B cell (primary cell): Measurements from ENCODE around the gene ABCC1. TPM values are rescaled to one million over a fixed set of nuclear protein-coding genes. Genes with fewer than 3 reads are reported as not detected.

Experiments used
- ATAC-seq: fragments of 200-7000 bp; cut with Tn5 transposase; one replicate; pipeline ENCODE4 v1.10.0; 2021; ENCODE audit warnings: low read depth, mild to moderate bottlenecking, moderate number of reproducible peaks, moderate library complexity
- CTCF ChIA-PET: fragments of 350-600 bp; sonication (Branson Sonifier 250); formaldehyde crosslinking; loops from one replicate; lab custom pipeline; 2021; ENCODE audit warnings: antibody characterized with exemption, inconsistent platforms; lab: Charles Lee
- POLR2A ChIA-PET: fragments of 350-600 bp; sonication (Branson Sonifier 250); formaldehyde crosslinking; loops from one replicate; lab custom pipeline; 2021; ENCODE audit warnings: antibody characterized with exemption; lab: Charles Lee
- DNase-seq: peaks from one replicate; pipeline ENCODE4 v3.0.0; 2013
- H2AFZ ChIP-seq: 2 replicates; pipeline ENCODE4 v1.6.1; 2012; ENCODE audit warnings: mild to moderate bottlenecking, low read depth, low read length; ENCODE audit not compliant: insufficient read depth, poor library complexity, severe bottlenecking
- H3K27ac ChIP-seq, 2 donors: 1 replicate in 1 of 2; 2 replicates in 1 of 2; pipeline ENCODE4 v1.5.1; 2012 to 2013; ENCODE audit warnings: low read length in 2 of 2, mild to moderate bottlenecking in 2 of 2, moderate library complexity in 1 of 2
- H3K27me3 ChIP-seq, 4 experiments: fragments of 200-600 bp in 1 of 4; sonication (generic) in 1 of 4; replicated peaks in 1 of 4; 1 replicate in 2 of 4; 2 replicates in 2 of 4; pipeline versions ENCODE4 v1.6.1 to v1.7.0; 2013 to 2016; ENCODE audit warnings: low read length in 3 of 4, mild to moderate bottlenecking in 2 of 4, mixed read lengths in 1 of 4, moderate library complexity in 1 of 4; ENCODE audit not compliant: insufficient read depth in 4 of 4, control insufficient read depth in 3 of 4; ENCODE audit errors: control extremely low read depth in 1 of 4
- H3K36me3 ChIP-seq, 2 experiments: replicated peaks in 1 of 2; 1 replicate in 1 of 2; 2 replicates in 1 of 2; pipeline versions ENCODE4 v1.6.1 to v1.7.1; 2013; ENCODE audit warnings: low read length in 1 of 2; ENCODE audit not compliant: insufficient read depth in 2 of 2, control insufficient read depth in 1 of 2; ENCODE audit errors: control extremely low read depth in 1 of 2, extremely low read depth in 1 of 2
- H3K4me1 ChIP-seq, 2 donors: fragments of 200-600 bp in 1 of 2; sonication (generic) in 1 of 2; 1 replicate in 1 of 2; 2 replicates in 1 of 2; pipeline versions ENCODE4 v1.5.1 to v1.6.1; 2013 to 2017; ENCODE audit warnings: low read length in 2 of 2; ENCODE audit not compliant: control insufficient read depth in 2 of 2, insufficient read depth in 2 of 2
- H3K4me2 ChIP-seq: replicated peaks from 2 replicates; pipeline ENCODE3; 2012; ENCODE audit warnings: mild to moderate bottlenecking, low read depth, low read length; ENCODE audit not compliant: poor library complexity, severe bottlenecking
- H3K4me3 ChIP-seq, 5 experiments: fragments of 200-600 bp in 1 of 5; sonication (generic) in 1 of 5; 1 replicate in 3 of 5; 2 replicates in 2 of 5; pipeline versions ENCODE4 v1.5.1 to v1.7.0; 2011 to 2016; ENCODE audit warnings: low read length in 4 of 5, mild to moderate bottlenecking in 4 of 5, low read depth in 2 of 5, control low read depth in 1 of 5, moderate library complexity in 1 of 5; ENCODE audit not compliant: insufficient read depth in 1 of 5; ENCODE audit errors: control extremely low read depth in 1 of 5, extremely low read depth in 1 of 5
- H3K79me2 ChIP-seq: fragments of 200-600 bp; sonication (generic); one replicate; pipeline ENCODE4 v1.6.0; 2016; ENCODE audit warnings: low read length; ENCODE audit not compliant: control insufficient read depth, insufficient read depth
- H3K9ac ChIP-seq: fragments of 200-600 bp; sonication (generic); 2 replicates; pipeline ENCODE4 v1.6.1; 2017; ENCODE audit warnings: mild to moderate bottlenecking, low read length, moderate library complexity
- H3K9me3 ChIP-seq, 3 donors: one replicate each; pipeline versions ENCODE4 v1.6.1 to v1.7.1; 2013; ENCODE audit warnings: low read length in 2 of 3; ENCODE audit not compliant: control insufficient read depth in 2 of 3, insufficient read depth in 1 of 3; ENCODE audit errors: control extremely low read depth in 1 of 3
- H4K20me1 ChIP-seq: 2 replicates; pipeline ENCODE4 v1.6.0; 2012; ENCODE audit warnings: mild to moderate bottlenecking, low read length; ENCODE audit not compliant: insufficient read depth, control insufficient read depth, poor library complexity, severe bottlenecking
- H3K27ac Mint-ChIP-seq: one replicate; pipeline ENCODE4 v1.8.0; 2021; ENCODE audit warnings: mixed read lengths
- H3K27me3 Mint-ChIP-seq: one replicate; pipeline ENCODE4 v1.8.0; 2021; ENCODE audit warnings: mixed read lengths
- H3K4me1 Mint-ChIP-seq: one replicate; pipeline ENCODE4 v1.8.0; 2021; ENCODE audit warnings: mixed read lengths
- H3K4me3 Mint-ChIP-seq: one replicate; pipeline ENCODE4 v1.8.0; 2021; ENCODE audit warnings: mixed read lengths
- H3K9me3 Mint-ChIP-seq: one replicate; pipeline ENCODE4 v1.8.0; 2022; ENCODE audit warnings: mixed read lengths; ENCODE audit not compliant: insufficient read depth
- CTCF ChIP-seq: fragments of 200-600 bp; IDR thresholded peaks from one replicate; pipeline ENCODE4 v1.8.0; 2022; ENCODE audit warnings: antibody characterized with exemption, mild to moderate bottlenecking
- EZH2 ChIP-seq: IDR thresholded peaks from 2 replicates; pipeline ENCODE4 v1.6.1; 2012; ENCODE audit warnings: borderline replicate concordance, low read depth, mild to moderate bottlenecking, moderate library complexity, low read length; ENCODE audit not compliant: insufficient read depth, poor library complexity, severe bottlenecking
- WGBS: methylation state at CpG from one replicate; pipeline ENCODE4 v1.1.5; 2013; ENCODE audit warnings: missing lambda C conversion rate; ENCODE audit not compliant: insufficient coverage; 5-methylcytosine and 5-hydroxymethylcytosine counted together
- intact Hi-C: fragments of 100-400 bp; cut with micrococcal nuclease; formaldehyde crosslinking; loops from one replicate; pipeline ENCODE4 v1.10.0; 2022
- polyA plus RNA-seq: library from polyadenylated mRNA; depleted of rRNA; stranded (reverse); fragments of >200 nt; gene quantifications from 2 replicates; pipeline ENCODE4 v1.2.3, GENCODE V29; 2012
- total RNA-seq, 2 donors: library from RNA; stranded (reverse); fragments of 120-200 nt in 1 of 2; gene quantifications; 1 replicate in 1 of 2; 2 replicates in 1 of 2; pipeline versions ENCODE4 v1.2.3 to v1.2.4, GENCODE V29; 2013 to 2022

The ABCC1 gene
- total and polyA plus RNA-seq, 2 donors (not counting 1 experiment from before 2014, with no cell fraction given): 21.8 to 73.0 TPM

GRCh38 chr16:16120044-16120381 lies 170.6 kb downstream of the ABCC1 start:
- CTCF ChIA-PET: interaction anchor here (0.9 to 2.0 kb wide), 3 partner anchors 15 to 355 kb away, joined by 3 to 6 read pairs (median 3); no protein-coding TSS in a partner anchor
- no peak overlapping the region for H3K27ac Mint-ChIP-seq
- Histone ChIP-seq H3K27ac (no peak overlapping the region), H3K4me3 (no peak overlapping the region), H3K4me2 (no peak overlapping the region), H4K20me1 (no peaks in the 10 kb centered on the region), H3K27me3 (no peaks in the 10 kb centered on the region), H2AFZ (no peak overlapping the region), H3K36me3 (peaks cover 23 to 71% of the 10 kb centered on the region in 2 experiments), H3K9ac (no peak overlapping the region), H3K79me2 (no peaks in the 10 kb centered on the region), H3K9me3 (peaks cover 3 to 43% (median 23%) of the 10 kb centered on the region in 3 donors), H3K4me1 (no peaks in the 10 kb centered on the region)
- WGBS: 60% methylated on average over 8 of the region's 8 CpGs
- no peaks in the 10 kb centered on the region for H3K4me1 Mint-ChIP-seq
- no peak for DNase-seq
- H3K9me3 Mint-ChIP-seq: peaks cover 5% of the 10 kb centered on the region
- ATAC-seq: no peak
- intact Hi-C loops: no loop called here
- POLR2A ChIA-PET: no interaction called here
- no peaks in the 10 kb centered on the region for H3K27me3 Mint-ChIP-seq
- H3K4me3 Mint-ChIP-seq: no peak overlapping the region
- TF ChIP-seq EZH2: no peak
- no peak for TF ChIP-seq CTCF

GRCh38 chr16:16120382-16121184 lies 171.2 kb downstream of the ABCC1 start:
- Mint-ChIP-seq H3K27me3 (no peaks in the 10 kb centered on the region), H3K4me3 (no peak overlapping the region), H3K27ac (no peak overlapping the region), H3K4me1 (no peaks in the 10 kb centered on the region), H3K9me3 (peaks cover 5% of the 10 kb centered on the region)
- Histone ChIP-seq H3K79me2 (no peaks in the 10 kb centered on the region), H4K20me1 (no peaks in the 10 kb centered on the region), H3K9me3 (peaks cover 3 to 48% (median 23%) of the 10 kb centered on the region in 3 donors), H3K27me3 (no peaks in the 10 kb centered on the region), H3K27ac (no peak overlapping the region), H3K4me1 (no peaks in the 10 kb centered on the region), H2AFZ (no peak overlapping the region), H3K9ac (no peak overlapping the region), H3K36me3 (peaks cover 25 to 73% of the 10 kb centered on the region in 2 experiments), H3K4me2 (no peak overlapping the region), H3K4me3 (no peak overlapping the region)
- WGBS: 61% methylated on average over 14 of the region's 17 CpGs
- ChIA-PET CTCF (interaction anchor here (0.9 to 2.0 kb wide), 3 partner anchors 15 to 355 kb away, joined by 3 to 6 read pairs (median 3); no protein-coding TSS in a partner anchor), POLR2A (no interaction called here)
- TF ChIP-seq CTCF: no peak
- DNase-seq (no peak), ATAC-seq (no peak)
- intact Hi-C loops: no loop called here
